Measurements from ENCODE around the gene TSKU. TPM values are rescaled to one million over a fixed set of nuclear protein-coding genes. Genes with fewer than 3 reads are reported as not detected.

The TSKU gene
- total RNA-seq, 6 experiments from 2014 or later, result 8.3 to 11.0 (median 10.1) TPM

GRCh38 chr11:76772100-76772782, 10.9 kb upstream of the TSKU start:
- Mint-ChIP-seq H3K27ac (no peak overlapping the region), H3K9me3 (peaks cover 29% of the 10 kb centered on the region), H3K36me3 (ENCODE audit: low read depth) (peaks cover 27% of the 10 kb centered on the region), H3K4me3 (no peak overlapping the region), H3K27me3 (ENCODE audit: insufficient read depth) (peaks cover 13% of the 10 kb centered on the region), H3K4me1 (ENCODE audit: low read depth) (peaks cover 36% of the 10 kb centered on the region)
- DNase-seq, result no peak
- no peak for TF ChIP-seq CTCF (IDR thresholded peaks at IDR 0.05)

- Mint-ChIP-seq H3K4me3 (no peak overlapping the region), H3K36me3 (ENCODE audit: low read depth) (peaks cover 31% of the 10 kb centered on the region), H3K4me1 (ENCODE audit: low read depth) (peaks cover 36% of the 10 kb centered on the region), H3K27me3 (ENCODE audit: insufficient read depth) (peaks cover 17% of the 10 kb centered on the region), H3K9me3 (peaks cover 34% of the 10 kb centered on the region), H3K27ac (no peak overlapping the region)
- TF ChIP-seq CTCF (IDR thresholded peaks at IDR 0.05), result no peak
- DNase-seq, result no peak
Observed at GRCh38 chr11:76772783-76773106, 10.4 kb upstream of the TSKU start.

- peaks cover 21% of the 10 kb centered on the region for H3K27me3 Mint-ChIP-seq (ENCODE audit: insufficient read depth)
- no peak overlapping the region for H3K27ac Mint-ChIP-seq
- H3K4me3 Mint-ChIP-seq, result no peak overlapping the region
- TF ChIP-seq CTCF (IDR thresholded peaks at IDR 0.05), result no peak
- no peak for DNase-seq
- peaks cover 28% of the 10 kb centered on the region for H3K4me1 Mint-ChIP-seq (ENCODE audit: low read depth)
- peaks cover 34% of the 10 kb centered on the region for H3K9me3 Mint-ChIP-seq
- peaks cover 31% of the 10 kb centered on the region for H3K36me3 Mint-ChIP-seq (ENCODE audit: low read depth)
Observed at GRCh38 chr11:76773921-76774361, 9.2 kb upstream of the TSKU start.

GRCh38 chr11:76776472-76776871, 6.7 kb upstream of the TSKU start:
- DNase-seq, result no peak
- H3K27ac Mint-ChIP-seq, result no peak overlapping the region
- peaks cover 31% of the 10 kb centered on the region for H3K36me3 Mint-ChIP-seq (ENCODE audit: low read depth)
- H3K4me1 Mint-ChIP-seq (ENCODE audit: low read depth), result peaks cover 13% of the 10 kb centered on the region
- no peak overlapping the region for H3K4me3 Mint-ChIP-seq
- H3K9me3 Mint-ChIP-seq, result peaks cover 34% of the 10 kb centered on the region
- no peak for TF ChIP-seq CTCF (IDR thresholded peaks at IDR 0.05)
- H3K27me3 Mint-ChIP-seq (ENCODE audit: insufficient read depth), result peaks cover 30% of the 10 kb centered on the region

- peaks cover 5% of the 10 kb centered on the region for H3K4me1 Mint-ChIP-seq (ENCODE audit: low read depth)
- H3K27ac Mint-ChIP-seq, result no peak overlapping the region
- no peak overlapping the region for H3K4me3 Mint-ChIP-seq
- no peak for TF ChIP-seq CTCF (IDR thresholded peaks at IDR 0.05)
- H3K9me3 Mint-ChIP-seq, result peaks cover 34% of the 10 kb centered on the region
- peaks cover 31% of the 10 kb centered on the region for H3K36me3 Mint-ChIP-seq (ENCODE audit: low read depth)
- peaks cover 30% of the 10 kb centered on the region for H3K27me3 Mint-ChIP-seq (ENCODE audit: insufficient read depth)
- no peak for DNase-seq
Observed at GRCh38 chr11:76777305-76777704, 5.9 kb upstream of the TSKU start.

All from HFFc6 (cell line).